BJ (cell line): ENCODE results near the gene ORC3. TPM values are rescaled to one million over a fixed set of nuclear protein-coding genes. Genes with fewer than 3 reads are reported as not detected.

Source experiments
- CTCF ChIA-PET: fragments of 350-600 bp; formaldehyde crosslinking; extraction: SDS; loops from one replicate; lab custom pipeline; 2021; ENCODE audit warnings: antibody characterized with exemption, inconsistent platforms; lab: Yijun Ruan, JAX
- POLR2A ChIA-PET: fragments of 300-600 bp; sonication (Branson Sonifier 250); formaldehyde crosslinking; extraction: SDS; loops from one replicate; lab custom pipeline; 2021; ENCODE audit warnings: antibody characterized with exemption; lab: Charles Lee
- DNase-seq: peaks from one replicate; pipeline ENCODE4 v3.0.0-alpha.2; 2011; ENCODE audit warnings: low read depth
- H3K27me3 ChIP-seq: 2 replicates; pipeline ENCODE4 v1.6.0; 2011; ENCODE audit warnings: low read length; ENCODE audit not compliant: control insufficient read depth, insufficient read depth
- H3K36me3 ChIP-seq: 2 replicates; pipeline ENCODE4 v1.5.1; 2011; ENCODE audit warnings: low read length; ENCODE audit not compliant: control insufficient read depth, insufficient read depth
- H3K4me3 ChIP-seq: 2 replicates; pipeline ENCODE4 v1.5.1; 2011; ENCODE audit warnings: low read depth, mild to moderate bottlenecking, control low read depth, low read length
- polyA plus RNA-seq: library from polyadenylated mRNA; depleted of rRNA; stranded (reverse); fragments of >200 nt; gene quantifications from 2 replicates; pipeline ENCODE4 v1.2.3, GENCODE V29; 2011
- TF ChIP-seq, protein P1 (sequence below): IDR thresholded peaks from 2 replicates; pipeline ENCODE4 v1.5.1; 2011; ENCODE audit warnings: low read depth, mild to moderate bottlenecking, control low read depth, inconsistent platforms, low read length, moderate library complexity; ENCODE audit not compliant: insufficient read depth

ORC3 gene
- polyA plus RNA-seq, 1 experiment: 17.3 TPM

DNA sequence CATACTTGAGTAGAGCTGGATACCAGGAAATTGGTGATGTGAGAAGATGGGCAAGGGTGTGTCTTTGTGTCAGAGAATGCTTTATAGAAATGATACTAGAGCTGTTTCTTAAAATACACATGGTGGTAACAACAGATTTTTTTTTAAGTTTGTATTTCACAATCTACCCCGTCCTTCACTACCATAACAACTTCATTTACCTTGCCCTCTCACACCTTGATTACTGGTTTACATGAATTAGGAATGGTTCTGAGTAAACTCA, 45.5 kb upstream of the ORC3 start:
- TF ChIP-seq, protein P1, sequence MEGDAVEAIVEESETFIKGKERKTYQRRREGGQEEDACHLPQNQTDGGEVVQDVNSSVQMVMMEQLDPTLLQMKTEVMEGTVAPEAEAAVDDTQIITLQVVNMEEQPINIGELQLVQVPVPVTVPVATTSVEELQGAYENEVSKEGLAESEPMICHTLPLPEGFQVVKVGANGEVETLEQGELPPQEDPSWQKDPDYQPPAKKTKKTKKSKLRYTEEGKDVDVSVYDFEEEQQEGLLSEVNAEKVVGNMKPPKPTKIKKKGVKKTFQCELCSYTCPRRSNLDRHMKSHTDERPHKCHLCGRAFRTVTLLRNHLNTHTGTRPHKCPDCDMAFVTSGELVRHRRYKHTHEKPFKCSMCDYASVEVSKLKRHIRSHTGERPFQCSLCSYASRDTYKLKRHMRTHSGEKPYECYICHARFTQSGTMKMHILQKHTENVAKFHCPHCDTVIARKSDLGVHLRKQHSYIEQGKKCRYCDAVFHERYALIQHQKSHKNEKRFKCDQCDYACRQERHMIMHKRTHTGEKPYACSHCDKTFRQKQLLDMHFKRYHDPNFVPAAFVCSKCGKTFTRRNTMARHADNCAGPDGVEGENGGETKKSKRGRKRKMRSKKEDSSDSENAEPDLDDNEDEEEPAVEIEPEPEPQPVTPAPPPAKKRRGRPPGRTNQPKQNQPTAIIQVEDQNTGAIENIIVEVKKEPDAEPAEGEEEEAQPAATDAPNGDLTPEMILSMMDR: no peak
- ChIA-PET POLR2A (no interaction called here), CTCF (no interaction called here)
- no peak for DNase-seq
- Histone ChIP-seq H3K4me3 (no peak overlapping the region), H3K27me3 (no peaks in the 10 kb centered on the region), H3K36me3 (peaks cover 12% of the 10 kb centered on the region)

DNA sequence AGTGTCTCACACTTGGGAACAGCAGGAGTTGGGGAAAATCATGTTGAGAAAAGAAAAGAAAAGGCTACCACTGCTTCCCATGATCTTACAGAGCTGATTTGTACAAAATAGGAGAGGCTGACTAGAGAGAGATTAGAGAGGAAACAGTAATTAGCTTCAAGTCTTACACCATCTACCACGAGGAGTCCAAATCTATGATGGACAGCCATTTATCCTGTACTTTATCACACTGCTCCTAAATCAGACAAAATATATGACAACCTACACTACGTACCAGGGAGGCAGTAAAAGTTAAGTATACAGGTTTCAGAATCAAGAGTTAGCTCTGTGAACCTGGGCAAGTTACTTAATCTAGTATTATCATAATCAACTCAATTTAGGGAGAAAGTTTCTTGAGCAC, 38.1 kb upstream of the ORC3 start:
- TF ChIP-seq, protein P1: no peak
- H3K4me3 ChIP-seq: no peak overlapping the region
- no peaks in the 10 kb centered on the region for H3K27me3 ChIP-seq
- H3K36me3 ChIP-seq: peaks cover 6% of the 10 kb centered on the region
- ChIA-PET CTCF (interaction anchor here (0.6 to 1.1 kb wide), 3 partner anchors 27 to 146 kb away, joined by 3 to 4 read pairs (median 4); no protein-coding TSS in a partner anchor), POLR2A (no interaction called here)
- no peak for DNase-seq

DNA sequence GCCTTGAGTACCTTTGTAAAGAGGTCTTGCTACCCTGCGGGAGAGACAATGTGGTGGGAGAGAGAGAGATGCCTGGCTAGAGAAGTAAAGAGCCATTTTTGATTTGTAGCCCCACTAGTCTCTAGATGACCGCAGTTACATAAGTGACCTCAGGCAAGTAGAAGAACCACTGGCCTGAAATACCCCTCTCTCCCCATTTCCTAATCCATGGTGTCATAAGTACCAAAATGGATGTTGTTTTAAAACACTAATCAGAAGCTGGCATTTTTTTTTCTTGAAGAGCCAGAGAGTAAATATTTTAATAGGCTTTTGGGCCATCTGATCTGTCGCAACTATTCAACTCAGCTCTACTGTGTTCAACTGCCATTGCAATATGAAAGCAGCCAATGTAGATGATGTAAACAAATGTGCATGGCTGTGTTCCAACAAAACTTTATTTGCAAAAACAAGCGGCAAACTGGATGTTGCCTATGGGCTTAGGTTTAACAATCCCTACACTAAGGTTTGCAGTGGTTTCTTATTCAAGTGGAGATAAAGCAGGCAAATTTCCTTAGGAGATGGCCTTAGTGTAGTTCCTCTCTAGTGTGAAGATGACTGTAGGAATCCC, 36.7 kb upstream of the ORC3 start:
- Histone ChIP-seq H3K27me3 (no peaks in the 10 kb centered on the region), H3K4me3 (no peak overlapping the region), H3K36me3 (peaks cover 5% of the 10 kb centered on the region)
- TF ChIP-seq, protein P1: no peak
- CTCF ChIA-PET: interaction anchor here (1.2 kb wide), 1 partner anchor 29 kb away, joined by 3 read pairs; no protein-coding TSS in a partner anchor
- POLR2A ChIA-PET: no interaction called here
- no peak for DNase-seq

- TF ChIP-seq, protein P1: no peak
- peaks cover 5% of the 10 kb centered on the region for H3K36me3 ChIP-seq
- CTCF ChIA-PET: no interaction called here
Observed at GRCh38 chr6:87555506-87555905, 34.4 kb upstream of the ORC3 start.

GRCh38 chr6:87558446-87558845, 31.5 kb upstream of the ORC3 start:
- ChIA-PET POLR2A (no interaction called here), CTCF (interaction anchor here (0.6 kb wide), 1 partner anchor 96 kb away, joined by 5 read pairs; no protein-coding TSS in a partner anchor)
- no peak for DNase-seq
- H3K36me3 ChIP-seq: peaks cover 6% of the 10 kb centered on the region
- H3K27me3 ChIP-seq: no peaks in the 10 kb centered on the region
- H3K4me3 ChIP-seq: no peak overlapping the region
- TF ChIP-seq, protein P1: no peak

More at GRCh38 chr6:87555506-87555905, 34.4 kb upstream of the ORC3 start:
- H3K27me3 ChIP-seq: no peaks in the 10 kb centered on the region
- no peak overlapping the region for H3K4me3 ChIP-seq
- DNase-seq: no peak
- POLR2A ChIA-PET: no interaction called here
